ENCODE measurements around the gene TSSK2.

Gene TSSK2

DNA sequence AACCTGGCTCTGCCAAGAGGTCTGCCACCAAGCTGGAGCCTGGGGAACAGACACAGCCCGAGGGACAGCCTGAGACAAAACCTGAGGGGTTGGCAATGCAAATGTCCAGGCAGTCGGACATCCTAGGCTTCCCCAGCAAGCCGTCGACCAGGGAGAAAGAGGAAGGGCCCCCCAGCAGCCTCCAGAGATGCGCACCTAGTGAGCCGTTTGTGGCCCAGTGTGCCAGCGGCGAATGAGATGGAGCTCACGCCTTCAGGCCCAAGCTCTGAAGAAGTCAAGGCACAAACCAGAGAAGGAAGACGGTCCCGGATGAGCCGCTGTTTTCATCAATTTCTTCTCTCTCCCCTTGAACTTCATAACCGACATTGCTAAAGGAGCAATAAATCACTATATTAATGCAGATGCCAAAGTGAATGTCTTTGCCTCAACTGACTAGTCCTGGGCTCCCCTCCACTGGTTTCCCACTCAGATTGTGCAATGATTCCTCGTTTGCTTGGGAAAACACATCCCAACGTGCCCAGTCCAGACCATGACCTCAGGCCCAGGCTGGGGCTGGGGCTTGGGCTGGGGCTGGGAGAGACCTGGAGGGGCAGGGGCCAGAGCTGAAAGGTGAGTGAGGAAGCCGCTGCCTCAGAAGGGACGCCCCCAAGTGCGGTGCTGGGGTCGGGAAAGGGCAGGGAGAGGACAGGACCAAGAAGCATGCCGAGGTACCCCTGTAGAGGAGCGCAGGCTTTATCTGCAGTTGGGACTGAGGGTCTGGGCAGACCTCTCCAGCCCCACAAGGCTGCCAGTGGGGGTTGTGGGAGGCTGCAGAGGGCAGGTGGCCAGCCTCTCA is 5.4 kb upstream of the TSSK2 start:
- no peak for DNase-seq

- DNase-seq: no peak
These were observed 4.5 kb upstream of the TSSK2 start for GRCh38 chr22:19126309-19127273.

DNA sequence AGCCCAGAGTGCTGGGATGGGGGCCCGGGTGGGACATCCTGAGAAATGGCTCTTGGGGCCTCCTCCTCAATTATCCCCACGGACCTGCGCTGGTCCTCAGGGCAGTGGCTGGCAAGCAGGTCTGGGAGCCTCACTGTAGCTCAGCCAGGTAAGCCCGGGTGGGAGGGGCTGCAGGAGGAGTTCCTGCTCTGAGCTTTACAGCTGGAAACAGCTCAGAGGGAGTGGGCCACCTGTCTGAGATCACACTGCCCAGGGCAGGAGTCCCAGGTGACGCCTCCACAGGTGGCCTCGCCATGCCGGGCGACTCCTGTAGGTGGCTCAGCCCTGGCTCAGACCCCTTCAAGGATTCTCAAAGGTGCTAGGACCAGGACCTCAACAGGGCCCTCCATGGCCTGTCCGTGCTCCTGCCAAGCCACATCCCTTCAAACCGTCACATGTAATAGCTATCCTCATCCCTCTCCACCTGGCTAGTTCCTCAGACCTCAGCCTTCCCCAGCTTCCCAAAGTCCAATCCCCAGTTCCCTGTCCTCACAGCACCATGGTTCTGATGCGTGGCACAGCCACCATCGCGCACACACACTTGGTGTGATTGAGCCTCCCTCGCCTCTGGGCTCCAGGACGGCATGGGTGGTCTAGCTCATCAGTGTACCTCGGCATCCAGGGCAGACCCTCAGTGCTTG is 3.6 kb upstream of the TSSK2 start:
- DNase-seq: no peak

- DNase-seq: no peak
These were observed 3.1 kb upstream of the TSSK2 start for GRCh38 chr22:19128009-19128401.

DNA sequence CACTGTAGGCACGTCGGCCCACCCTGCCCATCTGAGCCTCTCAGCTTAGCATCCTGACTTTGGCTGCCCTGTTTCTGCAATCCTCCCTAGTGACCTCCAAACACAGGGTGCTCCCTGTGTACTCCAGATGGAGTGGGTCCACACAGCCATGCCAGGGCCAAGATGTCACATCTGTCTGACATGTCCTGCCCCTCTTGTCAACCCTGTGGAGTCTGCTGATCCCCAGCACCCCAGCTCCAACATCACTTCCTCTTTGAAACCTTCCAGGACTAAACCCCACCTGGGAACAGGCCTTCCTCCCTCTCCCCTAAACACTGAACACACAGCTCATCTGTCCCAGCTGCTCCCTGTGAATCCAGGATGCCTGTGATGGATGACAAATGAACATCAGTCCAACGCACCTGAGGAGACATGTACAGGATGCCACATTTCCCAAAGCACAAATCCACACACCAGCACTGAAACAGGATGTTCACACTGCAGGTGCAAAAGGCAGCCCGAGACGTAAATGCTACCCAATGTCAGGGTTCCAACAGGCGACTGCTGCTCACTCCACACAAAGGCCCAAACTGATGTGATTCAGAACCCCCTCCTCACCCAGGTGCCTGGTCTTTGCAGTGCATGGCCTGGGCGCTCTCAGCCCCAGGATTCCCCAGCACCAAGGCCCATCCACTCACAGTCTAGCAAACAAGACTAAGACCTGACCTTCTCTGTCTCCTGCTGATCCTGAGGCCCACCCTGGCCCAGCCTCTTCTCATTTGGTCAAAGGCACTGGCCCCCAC is 2.0 kb upstream of the TSSK2 start:
- no peak for DNase-seq

DNA sequence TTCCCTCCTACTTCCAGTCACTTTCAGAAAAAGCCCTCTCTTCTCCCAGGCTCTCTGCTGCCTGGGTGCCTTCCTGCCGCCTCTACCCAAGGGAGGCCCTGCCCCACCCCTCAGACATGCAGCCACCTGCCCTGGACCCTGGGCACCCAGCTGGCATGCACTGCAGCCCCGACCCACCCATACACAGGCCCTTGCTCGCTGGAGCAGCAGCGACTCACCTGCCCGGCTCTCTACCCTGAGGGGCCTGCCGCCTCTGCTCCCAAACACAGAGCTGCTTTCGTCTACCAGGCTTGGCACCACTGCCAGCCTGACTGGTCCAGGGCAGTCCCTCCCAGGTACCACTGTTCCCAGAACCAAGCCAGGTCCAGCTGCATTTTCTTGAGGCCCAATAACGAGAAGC is 1.2 kb upstream of the TSSK2 start:
- no peak for DNase-seq

- DNase-seq: no peak
These were observed 542 bp downstream of the TSSK2 start for GRCh38 chr22:19131685-19132015.

GRCh38 chr22:19132153-19132552 is 1.0 kb downstream of the TSSK2 start:
- no peak for DNase-seq

DNA sequence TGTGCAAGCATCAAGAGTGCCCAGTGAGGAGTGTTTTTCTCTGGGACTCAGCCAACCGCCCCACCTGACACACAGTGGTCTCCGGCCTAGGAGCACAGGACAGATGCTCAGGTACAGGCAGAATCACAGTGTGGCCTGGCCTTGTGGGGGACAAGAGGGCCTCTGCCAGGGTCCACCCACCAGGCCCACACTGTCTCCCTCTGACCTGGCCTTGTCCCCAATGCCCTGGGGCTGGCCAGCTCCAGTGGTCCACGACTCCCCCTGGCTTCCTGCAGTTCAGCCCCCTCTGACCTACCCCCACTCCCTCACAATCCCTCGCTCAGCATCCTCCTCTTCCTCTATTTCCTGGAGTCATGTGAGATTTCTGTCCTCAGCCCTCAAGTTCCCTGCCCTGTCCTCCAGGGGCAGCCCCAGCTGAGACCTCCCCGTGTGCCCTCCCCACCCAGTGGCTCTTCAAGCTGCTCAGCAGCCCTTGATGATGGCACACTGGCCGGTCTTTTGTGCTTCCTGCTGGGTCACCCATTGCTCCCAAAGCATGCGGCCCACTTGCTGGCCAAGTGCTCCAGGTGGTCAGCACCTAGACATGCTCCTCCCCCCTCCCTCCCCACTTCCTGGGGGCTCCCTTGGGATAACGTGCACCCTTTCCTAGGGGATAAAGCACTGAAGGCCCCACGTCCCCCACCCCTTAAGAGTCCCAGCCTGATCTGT is 1.7 kb downstream of the TSSK2 start:
- DNase-seq: no peak

- no peak for DNase-seq
These were observed 2.5 kb downstream of the TSSK2 start for GRCh38 chr22:19133561-19133960.

DNA sequence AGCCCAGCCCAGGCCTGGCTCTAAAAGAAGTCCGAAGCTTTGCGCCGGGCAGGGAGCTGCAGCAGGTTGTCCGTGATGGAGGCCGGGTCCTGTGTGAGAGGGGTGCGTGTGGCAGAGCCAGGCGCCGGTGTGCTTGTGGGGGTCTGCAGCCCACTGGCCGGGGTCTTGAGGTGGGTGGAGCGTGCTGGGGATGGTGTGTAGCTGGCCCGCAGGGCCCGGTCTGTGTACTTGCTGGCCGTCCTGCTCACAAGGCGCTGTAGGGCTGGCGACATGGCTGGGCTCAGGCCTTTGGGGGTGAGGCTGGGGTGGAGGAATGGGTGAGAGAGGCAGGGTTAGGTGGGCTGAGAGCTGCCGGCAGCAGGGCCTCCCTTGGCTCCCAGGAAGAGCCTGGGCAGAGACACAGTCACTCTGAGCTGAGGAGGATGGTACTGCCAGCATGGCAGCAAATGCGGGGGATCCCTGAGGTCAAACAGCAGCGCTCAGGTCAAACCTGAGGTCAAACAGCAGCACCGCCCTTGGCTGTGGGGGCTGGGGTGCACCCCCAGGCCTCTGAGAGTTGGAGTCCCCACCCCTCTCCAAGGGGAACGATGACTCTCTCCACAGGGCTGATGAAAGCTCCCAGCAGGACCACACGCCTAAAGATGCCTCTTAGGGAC is 3.2 kb downstream of the TSSK2 start:
- DNase-seq: no peak

DNA sequence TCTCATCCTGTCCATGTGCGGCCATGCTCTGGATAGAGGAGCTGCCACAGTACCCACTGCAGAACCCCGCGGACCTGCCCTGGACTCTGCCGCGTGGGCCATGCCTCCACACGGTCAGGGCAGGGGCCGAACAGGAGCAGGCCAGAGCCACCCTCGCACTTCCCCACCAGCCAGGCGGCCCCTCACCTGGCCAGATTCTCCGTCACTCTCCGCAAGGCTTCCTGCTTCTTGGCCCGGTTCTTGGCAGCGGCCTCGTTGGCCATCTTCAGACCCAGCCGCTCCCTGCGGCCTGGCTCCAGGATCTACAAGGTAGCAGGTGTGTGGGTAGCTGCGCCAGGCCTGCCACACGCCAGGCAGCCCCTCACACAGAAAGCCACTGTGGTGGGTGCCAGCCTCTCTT is 3.8 kb downstream of the TSSK2 start:
- DNase-seq: no peak

GRCh38 chr22:19136915-19137314 is 5.8 kb downstream of the TSSK2 start:
- no peak for DNase-seq

DNA sequence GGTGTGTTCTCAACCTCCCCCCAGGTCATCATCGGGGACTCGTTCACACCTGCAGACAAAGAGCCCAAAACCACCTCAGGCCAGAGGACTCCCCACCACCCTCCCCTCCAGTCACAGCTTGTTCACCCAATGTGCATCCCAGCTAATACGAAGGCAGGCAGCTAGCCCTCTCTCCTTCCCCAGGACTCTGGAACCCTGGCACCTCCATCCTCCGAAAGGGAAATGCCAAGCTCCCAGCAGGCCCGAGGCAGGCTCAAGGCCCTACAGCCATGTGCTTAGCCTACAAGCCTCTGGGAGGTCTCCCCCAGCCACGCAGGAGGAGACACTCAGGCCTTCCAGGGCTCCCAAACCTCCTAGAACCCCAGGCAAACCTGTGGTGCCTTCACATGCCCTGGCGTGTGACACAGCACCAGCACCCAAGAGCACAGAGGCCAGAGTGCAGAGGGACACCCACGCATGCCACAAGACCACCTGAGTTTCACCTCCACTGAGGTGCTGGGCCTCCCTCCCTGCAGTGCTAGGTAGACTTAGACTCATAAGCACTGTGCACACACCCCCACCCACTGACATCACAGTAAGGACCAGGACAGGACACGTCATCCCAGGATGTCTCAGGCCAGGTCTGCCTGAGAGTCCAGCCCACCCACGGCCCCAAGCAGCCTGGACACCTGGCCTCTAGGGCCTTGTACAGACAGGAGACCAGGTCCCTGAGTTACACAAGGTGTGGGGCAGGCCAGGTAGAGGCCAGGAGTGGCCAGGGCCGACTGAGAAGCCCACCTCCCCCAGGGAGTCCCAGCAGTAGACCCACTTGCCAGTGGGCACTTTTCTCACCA is 6.5 kb downstream of the TSSK2 start:
- no peak for DNase-seq

- no peak for DNase-seq
These were observed 7.3 kb downstream of the TSSK2 start for GRCh38 chr22:19138217-19139000.

- no peak for DNase-seq
These were observed 7.9 kb downstream of the TSSK2 start for GRCh38 chr22:19139001-19139356.

GRCh38 chr22:19139974-19140373 is 8.9 kb downstream of the TSSK2 start:
- no peak for DNase-seq

GRCh38 chr22:19142394-19142793 is 11.3 kb downstream of the TSSK2 start:
- DNase-seq: no peak

- DNase-seq: no peak
These were observed 12.1 kb downstream of the TSSK2 start for GRCh38 chr22:19143212-19143611.

DNA sequence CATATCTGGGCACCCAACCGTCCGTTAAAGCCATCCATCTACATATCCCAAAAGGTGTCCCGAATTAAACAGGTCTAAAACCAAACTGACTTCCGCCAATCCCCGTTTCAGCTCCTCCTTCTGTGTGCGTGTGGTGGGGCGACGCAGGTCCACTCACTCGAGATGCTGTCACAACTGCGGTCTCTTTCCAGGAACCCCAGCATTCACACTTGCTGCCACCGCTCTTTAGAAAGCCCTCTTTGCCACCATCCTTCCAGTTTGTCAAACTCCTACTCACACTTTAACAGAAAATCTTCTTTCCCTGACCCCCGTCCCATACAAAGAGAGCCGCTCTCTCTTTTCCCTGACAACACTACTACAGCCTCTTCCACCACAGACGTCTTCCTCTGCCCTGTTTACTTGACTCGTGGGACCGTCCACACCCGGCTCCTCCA is 12.9 kb downstream of the TSSK2 start:
- DNase-seq: peak in 2 of 6 experiments; percentile 17 to 34

All from stimulated activated naive CD4-positive, alpha-beta T cell (primary cell).